ENCODE results near the gene ARPC1A.
"Not testable (repeated sequence)": the region's sequence is repeated elsewhere in the genome, so short reads cannot be mapped to it uniquely, and the experiment has no call there.

Gene ARPC1A

DNA sequence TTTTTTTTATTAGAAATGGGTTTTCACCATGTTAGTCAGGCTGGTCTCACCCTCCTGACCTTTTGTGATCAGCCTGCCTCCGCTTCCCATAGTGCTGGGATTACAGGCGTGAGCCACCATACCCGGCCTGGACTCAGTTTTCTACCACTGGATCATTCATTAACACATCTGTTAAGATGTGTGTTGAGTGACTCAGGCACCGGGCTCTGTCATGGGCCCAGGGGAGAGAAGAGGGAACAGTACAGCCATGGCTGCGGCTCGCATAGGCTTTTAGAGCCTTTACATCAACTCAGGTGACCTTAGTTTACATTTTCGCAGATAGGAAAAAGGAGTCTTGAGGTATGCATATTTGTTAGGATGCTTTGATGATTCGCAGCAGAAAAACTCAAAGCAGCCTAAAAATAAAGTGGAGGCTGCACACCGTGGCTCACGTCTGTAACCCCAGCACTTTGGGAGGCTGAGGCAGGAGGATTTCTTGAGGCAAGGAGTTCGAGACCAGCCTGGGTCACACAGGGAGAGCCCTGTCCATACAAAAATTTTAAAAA, 45.8 kb downstream of the ARPC1A start:
- peaks cover 19% of the 10 kb centered on the region for H3K4me1 Mint-ChIP-seq (ENCODE audit: low read depth)
- H3K27me3 Mint-ChIP-seq (ENCODE audit: low read depth) = no peaks in the 10 kb centered on the region
- H3K4me3 Mint-ChIP-seq = no peak overlapping the region
- H3K9me3 Mint-ChIP-seq = no peaks in the 10 kb centered on the region
- H3K27ac Mint-ChIP-seq = no peak overlapping the region
- peaks cover 15% of the 10 kb centered on the region for H3K36me3 Mint-ChIP-seq (ENCODE audit: low read depth)

DNA sequence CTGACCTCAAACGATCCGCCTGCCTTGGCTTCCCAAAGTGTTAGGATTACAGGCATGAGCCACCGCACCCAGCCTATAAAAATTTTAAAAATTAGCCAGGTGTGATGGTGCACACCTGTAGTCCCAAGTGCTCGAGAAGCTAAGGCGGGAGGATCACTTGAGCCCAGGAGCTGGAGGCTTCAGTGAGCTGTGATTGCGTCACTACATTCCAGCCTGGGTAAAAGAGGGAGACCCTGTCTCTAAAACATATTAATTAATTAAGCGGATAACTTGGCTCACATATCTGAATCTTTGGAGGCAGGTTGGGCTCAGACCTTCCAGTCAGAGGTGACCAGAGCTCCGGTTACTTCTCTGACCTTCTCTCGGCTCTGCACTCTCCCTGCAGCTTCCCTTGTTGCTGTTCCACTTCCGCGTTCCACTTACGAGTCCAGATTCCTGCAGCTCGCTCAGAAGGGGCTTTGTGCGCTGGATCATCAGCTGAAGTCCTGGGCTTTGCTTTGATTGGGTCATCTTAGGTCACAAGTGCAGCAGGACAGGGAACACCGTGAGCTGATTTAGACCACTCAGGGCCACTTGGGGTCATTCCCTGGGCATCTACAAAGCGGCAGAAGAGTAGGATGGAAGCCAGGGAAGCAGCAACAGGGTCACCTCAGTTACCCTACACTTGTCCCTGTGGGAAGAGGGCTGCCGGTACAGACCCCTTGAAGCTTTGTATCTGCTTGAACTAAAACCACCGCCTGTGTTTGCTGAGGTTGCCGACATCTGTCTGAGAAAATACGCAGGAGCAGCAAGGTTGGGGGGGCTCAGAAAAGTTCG, 46.8 kb downstream of the ARPC1A start:
- no peak overlapping the region for H3K27ac Mint-ChIP-seq
- H3K36me3 Mint-ChIP-seq (ENCODE audit: low read depth) = peaks cover 16% of the 10 kb centered on the region
- H3K9me3 Mint-ChIP-seq = no peaks in the 10 kb centered on the region
- H3K4me1 Mint-ChIP-seq (ENCODE audit: low read depth) = peaks cover 25% of the 10 kb centered on the region
- peak overlapping the region; percentile 82 for H3K4me3 Mint-ChIP-seq
- H3K27me3 Mint-ChIP-seq (ENCODE audit: low read depth) = no peaks in the 10 kb centered on the region

DNA sequence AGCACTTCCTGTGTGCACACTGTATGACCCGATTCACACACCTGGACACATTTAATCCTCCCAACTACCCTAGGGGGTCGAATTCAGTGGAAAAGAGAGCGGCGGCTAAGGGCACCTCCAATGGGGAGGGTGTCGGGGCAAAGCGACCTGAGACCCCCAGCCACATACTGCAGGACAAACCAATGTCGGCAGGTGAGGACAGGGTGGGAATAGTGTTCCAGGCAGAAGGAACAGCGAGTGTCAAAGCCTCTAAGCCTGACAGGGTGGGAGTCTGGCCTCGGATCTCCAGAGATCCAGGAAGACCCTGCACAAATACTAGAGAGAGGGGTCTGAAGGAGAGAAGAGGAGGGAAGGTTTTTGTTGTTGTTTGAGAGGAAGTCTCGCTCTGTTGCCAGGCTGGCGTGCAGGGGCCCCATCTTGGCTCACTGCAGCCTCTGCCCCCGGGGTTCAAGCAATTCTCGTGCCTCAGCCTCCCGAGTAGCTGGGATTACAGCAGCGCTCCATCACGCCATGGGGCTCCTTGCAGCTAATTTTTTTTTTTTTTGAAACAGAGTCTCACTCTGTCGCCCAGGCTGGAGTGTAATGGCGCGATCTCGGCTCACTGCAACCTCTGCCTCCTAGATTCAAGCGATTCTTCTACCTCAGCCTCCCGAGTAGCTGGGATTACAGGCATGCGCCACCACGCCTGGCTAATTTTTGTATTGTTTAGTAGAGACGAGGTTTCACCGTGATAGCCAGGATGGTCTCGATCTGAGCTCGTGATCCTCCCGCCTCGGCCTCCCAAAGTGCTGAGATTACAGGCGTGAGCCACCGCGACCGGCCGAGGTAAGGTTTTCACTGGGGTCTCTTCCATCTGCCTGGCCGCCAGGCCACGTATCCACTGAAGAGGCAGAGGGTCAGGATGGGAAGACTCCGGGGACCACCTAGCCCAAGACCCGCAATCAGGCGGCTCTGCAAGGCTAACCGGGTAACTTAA, 47.7 kb downstream of the ARPC1A start:
- H3K27me3 Mint-ChIP-seq (ENCODE audit: low read depth) = no peaks in the 10 kb centered on the region
- peaks cover 23% of the 10 kb centered on the region for H3K36me3 Mint-ChIP-seq (ENCODE audit: low read depth)
- H3K4me3 Mint-ChIP-seq = peak overlapping the region; percentile 82
- H3K27ac Mint-ChIP-seq = peak overlapping the region; percentile 69
- H3K9me3 Mint-ChIP-seq = no peaks in the 10 kb centered on the region
- peaks cover 28% of the 10 kb centered on the region for H3K4me1 Mint-ChIP-seq (ENCODE audit: low read depth)

DNA sequence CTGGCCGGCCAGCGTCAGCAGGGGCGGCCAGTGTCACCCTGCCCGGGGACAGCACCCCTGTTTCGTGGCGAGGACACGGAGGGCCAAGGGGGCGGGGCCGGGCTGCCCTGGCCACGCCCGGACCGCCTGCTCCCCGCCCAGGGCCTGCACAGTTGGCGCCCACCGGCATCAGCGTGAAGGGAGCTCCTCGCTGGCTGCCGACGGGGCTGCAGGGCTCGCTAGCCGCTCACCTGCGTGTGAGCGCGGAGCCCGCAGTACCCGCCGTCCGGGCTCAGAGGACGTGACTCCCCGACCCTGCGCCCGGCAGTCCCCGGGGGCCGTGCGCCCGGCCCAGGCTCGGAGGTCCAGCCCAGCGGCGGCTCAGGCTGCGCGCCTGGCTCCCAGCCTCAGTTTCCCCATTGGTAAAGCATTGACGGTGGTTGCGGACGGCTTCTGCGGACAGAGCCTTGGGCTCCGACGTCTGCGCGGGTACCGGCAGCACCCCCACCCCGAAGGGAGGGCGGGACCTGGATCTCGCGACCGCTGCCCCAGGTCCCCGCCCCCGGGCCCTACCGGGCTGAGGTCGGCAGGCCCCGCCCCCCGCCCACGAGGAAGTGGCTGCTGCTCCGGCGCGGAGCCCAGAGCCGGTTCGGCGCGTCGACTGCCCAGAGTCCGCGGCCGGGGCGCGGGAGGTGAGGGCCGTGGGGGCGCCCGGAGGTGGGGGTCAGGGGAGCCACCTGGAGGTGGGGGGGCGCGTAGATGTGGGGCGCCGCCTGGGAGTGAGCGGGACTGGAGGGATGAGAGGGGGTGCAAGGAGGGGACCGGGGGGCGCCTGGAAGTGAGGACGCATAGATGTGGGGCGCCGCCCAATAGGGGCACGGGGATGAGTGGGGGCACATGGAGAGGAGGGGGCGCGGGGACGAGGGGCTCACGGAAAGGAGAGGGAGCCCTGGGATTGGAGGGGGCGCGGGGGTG, 48.7 kb downstream of the ARPC1A start, which contains the start of gene ARPC1B:
Gene ARPC1B (plus strand): TSS at position 620 of the 954 bp plus-strand sequence. CDS start 10,985 bp downstream, outside the sequence.
- peak within 1 kb of the TSS; percentile 77 for H3K4me3 Mint-ChIP-seq
- peak within 1 kb of the TSS; percentile 67 for H3K27ac Mint-ChIP-seq
- peaks cover 27% of the 10 kb centered on the region for H3K4me1 Mint-ChIP-seq (ENCODE audit: low read depth)
- no peaks in the 10 kb centered on the region for H3K9me3 Mint-ChIP-seq
- H3K36me3 Mint-ChIP-seq (ENCODE audit: low read depth) = peaks cover 23% of the 10 kb centered on the region
- H3K27me3 Mint-ChIP-seq (ENCODE audit: low read depth) = no peaks in the 10 kb centered on the region

GRCh38 chr7:99375070-99375807, 49.5 kb downstream of the ARPC1A start:
- Mint-ChIP-seq H3K9me3 (no peaks in the 10 kb centered on the region), H3K27me3 (ENCODE audit: low read depth) (no peaks in the 10 kb centered on the region), H3K36me3 (ENCODE audit: low read depth) (peaks cover 27% of the 10 kb centered on the region), H3K27ac (peak overlapping the region; percentile 57), H3K4me3 (peak overlapping the region; percentile 77), H3K4me1 (ENCODE audit: low read depth) (peaks cover 28% of the 10 kb centered on the region)

GRCh38 chr7:99379043-99379577, 53.4 kb downstream of the ARPC1A start:
- Mint-ChIP-seq H3K36me3 (ENCODE audit: low read depth) (peaks cover 33% of the 10 kb centered on the region), H3K4me3 (peak overlapping the region; percentile 88), H3K27me3 (ENCODE audit: low read depth) (no peaks in the 10 kb centered on the region), H3K27ac (peak overlapping the region; percentile 97), H3K4me1 (ENCODE audit: low read depth) (peaks cover 39% of the 10 kb centered on the region), H3K9me3 (no peaks in the 10 kb centered on the region)

DNA sequence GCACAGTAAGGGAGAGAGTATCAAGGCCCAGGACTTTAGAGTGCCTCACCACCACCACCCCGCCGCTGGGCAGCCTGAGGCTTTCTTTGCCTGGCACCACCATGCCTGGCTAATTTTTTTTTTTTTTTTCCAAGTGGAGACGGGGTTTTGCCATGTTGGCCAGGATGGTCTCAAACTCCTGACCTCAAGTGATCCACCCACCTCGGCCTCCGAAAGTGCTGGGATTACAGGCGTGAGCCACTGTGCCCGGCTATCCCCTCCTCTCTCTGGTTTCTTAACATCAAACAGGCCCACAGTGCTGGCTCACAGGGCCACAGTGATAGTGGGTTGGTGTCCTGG, 54.0 kb downstream of the ARPC1A start:
- H3K27ac Mint-ChIP-seq = peak overlapping the region; percentile 97
- H3K9me3 Mint-ChIP-seq; H3K27me3 Mint-ChIP-seq (ENCODE audit: low read depth): not testable (repeated sequence)
- H3K36me3 Mint-ChIP-seq (ENCODE audit: low read depth) = peaks cover 36% of the 10 kb centered on the region
- H3K4me1 Mint-ChIP-seq (ENCODE audit: low read depth) = peaks cover 39% of the 10 kb centered on the region
- H3K4me3 Mint-ChIP-seq = peak overlapping the region; percentile 88

GRCh38 chr7:99380032-99380822, 54.5 kb downstream of the ARPC1A start:
- Mint-ChIP-seq H3K36me3 (ENCODE audit: low read depth) (peaks cover 36% of the 10 kb centered on the region), H3K27me3 (ENCODE audit: low read depth) (no peaks in the 10 kb centered on the region), H3K27ac (peak overlapping the region; percentile 97), H3K9me3 (no peaks in the 10 kb centered on the region), H3K4me1 (ENCODE audit: low read depth) (peaks cover 39% of the 10 kb centered on the region), H3K4me3 (peak overlapping the region; percentile 88)

GRCh38 chr7:99380823-99381663, 55.3 kb downstream of the ARPC1A start:
- Mint-ChIP-seq H3K9me3 (no peaks in the 10 kb centered on the region), H3K4me1 (ENCODE audit: low read depth) (peaks cover 39% of the 10 kb centered on the region), H3K4me3 (peak overlapping the region; percentile 88), H3K27ac (peak overlapping the region; percentile 97), H3K27me3 (ENCODE audit: low read depth) (no peaks in the 10 kb centered on the region), H3K36me3 (ENCODE audit: low read depth) (peaks cover 37% of the 10 kb centered on the region)

DNA sequence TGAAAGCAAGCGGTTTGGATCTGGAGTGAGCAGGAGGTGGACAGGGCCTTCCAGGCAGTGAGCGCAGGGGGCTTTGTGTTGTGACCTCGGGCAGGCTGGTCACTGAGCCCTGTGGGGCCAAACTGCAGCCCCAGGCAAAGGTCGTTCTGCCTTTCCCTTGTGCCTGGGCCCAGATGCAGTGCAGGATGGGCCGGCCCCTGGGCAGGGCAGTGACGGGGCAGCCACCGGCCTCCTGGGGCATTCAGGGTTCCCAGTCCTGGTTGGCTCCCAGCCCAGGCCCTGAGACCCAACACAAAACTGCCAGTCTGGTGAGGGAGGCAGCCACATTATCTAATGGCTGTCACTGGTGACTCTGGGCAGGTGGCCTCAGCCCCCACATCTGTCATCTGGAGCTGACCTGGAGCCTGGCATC, 56.0 kb downstream of the ARPC1A start:
- Mint-ChIP-seq H3K9me3 (no peaks in the 10 kb centered on the region), H3K4me3 (peak overlapping the region; percentile 88), H3K36me3 (ENCODE audit: low read depth) (peaks cover 40% of the 10 kb centered on the region), H3K4me1 (ENCODE audit: low read depth) (peaks cover 38% of the 10 kb centered on the region), H3K27ac (peak overlapping the region; percentile 97), H3K27me3 (ENCODE audit: low read depth) (no peaks in the 10 kb centered on the region)

- Mint-ChIP-seq H3K4me1 (ENCODE audit: low read depth) (peaks cover 30% of the 10 kb centered on the region), H3K27ac (peak overlapping the region; percentile 83)
Measured at GRCh38 chr7:99383203-99383602, 57.5 kb downstream of the ARPC1A start.

More at GRCh38 chr7:99383203-99383602, 57.5 kb downstream of the ARPC1A start:
- H3K27me3 Mint-ChIP-seq (ENCODE audit: low read depth) = no peaks in the 10 kb centered on the region
- H3K9me3 Mint-ChIP-seq = no peaks in the 10 kb centered on the region
- H3K36me3 Mint-ChIP-seq (ENCODE audit: low read depth) = peaks cover 33% of the 10 kb centered on the region
- H3K4me3 Mint-ChIP-seq = no peak overlapping the region

Measured in T-helper 1 cell treated with Interleukin-12 subunit alpha and Interleukin-12 subunit beta and Interleukin-4 antibody, amounts not matched to agents 30 μg/mL and 1 μg/mL, for 36 hours (primary cell).